NOMO-1 treated with dmso at 0.1 percent for 144 hours (cell line): ENCODE data around the gene GLCCI1.

Experiments used
- DNase-seq: peaks from one replicate; lab custom pipeline; 2025; ENCODE audit not compliant: unreplicated experiment; lab: John Stamatoyannopoulos, UW

GLCCI1 gene

GRCh38 chr7:7959979-7960670 lies 8.5 kb upstream of the GLCCI1 start:
- DNase-seq, result no peak

GRCh38 chr7:7962851-7963250 lies 5.7 kb upstream of the GLCCI1 start:
- DNase-seq, result no peak

GRCh38 chr7:7964250-7964649 lies 4.3 kb upstream of the GLCCI1 start:
- DNase-seq, result no peak

- no peak for DNase-seq
These were observed 3.9 kb upstream of the GLCCI1 start for GRCh38 chr7:7964691-7965090.

GRCh38 chr7:7965301-7965700 lies 3.3 kb upstream of the GLCCI1 start:
- no peak for DNase-seq

- DNase-seq, result no peak
These were observed 2.4 kb upstream of the GLCCI1 start for GRCh38 chr7:7966141-7966734.

- DNase-seq, result no peak
These were observed 581 bp upstream of the GLCCI1 start for GRCh38 chr7:7967886-7968543.

- peak; percentile 28 for DNase-seq
These were observed 975 bp downstream of the GLCCI1 start for GRCh38 chr7:7969306-7970236.

- DNase-seq, result no peak
These were observed 1.6 kb downstream of the GLCCI1 start for GRCh38 chr7:7970237-7970530.

GRCh38 chr7:7970531-7971307 lies 2.1 kb downstream of the GLCCI1 start:
- DNase-seq, result no peak

- DNase-seq, result no peak
These were observed 2.9 kb downstream of the GLCCI1 start for GRCh38 chr7:7971308-7972040.

GRCh38 chr7:7972128-7972527 lies 3.5 kb downstream of the GLCCI1 start:
- no peak for DNase-seq

GRCh38 chr7:7972922-7973594 lies 4.5 kb downstream of the GLCCI1 start:
- no peak for DNase-seq

GRCh38 chr7:7976677-7977076 lies 8.1 kb downstream of the GLCCI1 start:
- DNase-seq, result no peak

GRCh38 chr7:7977774-7978173 lies 9.2 kb downstream of the GLCCI1 start:
- DNase-seq, result no peak

GRCh38 chr7:7978860-7979259 lies 10.3 kb downstream of the GLCCI1 start:
- no peak for DNase-seq

GRCh38 chr7:7979558-7979957 lies 11.0 kb downstream of the GLCCI1 start:
- no peak for DNase-seq

GRCh38 chr7:7980134-7980533 lies 11.5 kb downstream of the GLCCI1 start:
- DNase-seq, result no peak

- no peak for DNase-seq
These were observed 14.3 kb downstream of the GLCCI1 start for GRCh38 chr7:7982904-7983303.

GRCh38 chr7:7984424-7984823 lies 15.8 kb downstream of the GLCCI1 start:
- DNase-seq, result no peak
